NOMO-1 treated with dmso at 0.1 percent for 144 hours (cell line): ENCODE results near the gene TGFB1I1.
"Not testable (repeated sequence)": the region's sequence is repeated elsewhere in the genome, so short reads cannot be mapped to it uniquely, and the experiment has no call there.

ENCODE experiments used
- DNase-seq: peaks from one replicate; lab custom pipeline; 2025; ENCODE audit not compliant: unreplicated experiment; lab: John Stamatoyannopoulos, UW

The TGFB1I1 gene

DNA sequence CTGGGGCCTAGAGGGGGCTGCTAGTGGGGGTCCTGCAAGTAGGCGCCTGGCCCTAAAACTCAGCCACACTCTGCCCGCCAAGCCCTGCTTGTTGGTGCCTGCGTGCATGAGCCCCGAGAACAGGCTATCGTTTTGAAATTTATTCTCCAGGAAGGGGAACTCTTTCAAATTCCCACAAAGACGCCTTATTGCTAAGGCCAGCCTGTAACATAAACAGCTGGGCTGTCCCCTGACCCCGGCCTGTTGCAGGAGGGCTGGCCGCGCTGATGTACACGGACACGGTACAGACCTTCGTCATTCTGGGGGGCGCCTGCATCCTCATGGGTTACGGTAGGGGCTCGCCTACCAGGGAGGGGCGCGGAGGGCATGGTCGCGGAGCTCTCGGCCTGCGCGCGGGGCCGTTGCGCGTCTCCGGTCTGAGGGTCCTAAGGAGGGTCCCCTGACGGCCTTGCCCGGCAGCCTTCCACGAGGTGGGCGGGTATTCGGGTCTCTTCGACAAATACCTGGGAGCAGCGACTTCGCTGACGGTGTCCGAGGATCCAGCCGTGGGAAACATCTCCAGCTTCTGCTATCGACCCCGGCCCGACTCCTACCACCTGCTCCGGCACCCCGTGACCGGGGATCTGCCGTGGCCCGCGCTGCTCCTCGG lies 15.2 kb downstream of the TGFB1I1 start:
- no peak for DNase-seq

- peak; percentile 46 for DNase-seq
These were observed 15.9 kb downstream of the TGFB1I1 start for GRCh38 chr16:31487720-31488467.

- no peak for DNase-seq
These were observed 16.7 kb downstream of the TGFB1I1 start for GRCh38 chr16:31488468-31489297.

- no peak for DNase-seq
These were observed 17.3 kb downstream of the TGFB1I1 start for GRCh38 chr16:31489298-31489564.

- DNase-seq = no peak
These were observed 17.9 kb downstream of the TGFB1I1 start for GRCh38 chr16:31489616-31490584.

- DNase-seq = no peak
These were observed 19.9 kb downstream of the TGFB1I1 start for GRCh38 chr16:31491778-31492418.

DNA sequence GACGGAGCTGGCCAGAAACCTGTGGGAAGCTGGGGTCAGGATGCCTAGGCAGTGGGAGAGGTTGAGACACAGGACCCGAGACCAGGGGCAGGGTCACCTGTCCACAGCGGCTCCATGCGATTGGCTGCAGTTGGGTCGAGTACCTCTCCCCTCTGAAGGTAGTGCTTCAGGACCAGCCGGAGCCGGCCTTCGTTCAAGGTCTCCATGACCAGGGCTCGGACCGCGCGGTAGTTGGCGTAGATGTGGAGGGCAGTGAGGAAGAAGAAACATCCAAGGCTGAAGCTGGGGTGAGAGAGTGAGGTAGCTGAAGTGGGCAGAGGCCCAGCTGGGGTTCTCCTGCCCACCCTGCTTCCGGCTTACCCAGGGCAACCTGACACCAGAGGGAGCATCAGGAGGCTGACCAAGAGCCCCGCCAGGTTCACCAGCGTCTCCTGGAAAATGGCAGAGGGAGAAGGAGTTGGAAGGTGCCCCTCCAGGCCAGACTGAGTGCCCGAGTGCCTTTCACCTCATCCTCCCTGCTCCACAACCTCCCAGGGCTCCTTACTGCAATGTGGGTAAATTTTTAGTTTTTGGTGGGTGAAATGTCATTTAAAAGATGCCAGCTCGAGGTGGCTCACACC lies 21.7 kb downstream of the TGFB1I1 start:
- DNase-seq = no peak

DNA sequence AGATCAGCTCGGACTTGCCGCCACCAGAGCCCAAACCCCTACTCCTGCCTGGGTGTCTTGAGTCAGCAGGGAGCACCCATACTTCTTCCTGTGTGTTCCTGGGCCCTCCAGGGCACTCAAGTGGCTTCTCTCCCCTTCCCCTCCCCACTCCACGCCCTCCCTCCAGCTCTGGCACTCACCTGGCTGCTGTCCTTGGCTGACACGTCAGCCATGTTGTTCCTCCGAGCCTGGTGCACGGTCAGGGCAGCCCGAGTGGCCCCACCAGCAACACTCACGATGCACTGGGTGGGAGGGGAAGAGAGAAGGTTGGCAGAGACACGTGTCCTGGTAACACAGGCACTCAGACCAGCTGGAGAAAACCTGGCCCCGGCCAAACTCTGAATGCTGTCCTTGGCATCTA lies 24.7 kb downstream of the TGFB1I1 start:
- DNase-seq = no peak

GRCh38 chr16:31498493-31498892 lies 26.5 kb downstream of the TGFB1I1 start:
- no peak for DNase-seq

DNA sequence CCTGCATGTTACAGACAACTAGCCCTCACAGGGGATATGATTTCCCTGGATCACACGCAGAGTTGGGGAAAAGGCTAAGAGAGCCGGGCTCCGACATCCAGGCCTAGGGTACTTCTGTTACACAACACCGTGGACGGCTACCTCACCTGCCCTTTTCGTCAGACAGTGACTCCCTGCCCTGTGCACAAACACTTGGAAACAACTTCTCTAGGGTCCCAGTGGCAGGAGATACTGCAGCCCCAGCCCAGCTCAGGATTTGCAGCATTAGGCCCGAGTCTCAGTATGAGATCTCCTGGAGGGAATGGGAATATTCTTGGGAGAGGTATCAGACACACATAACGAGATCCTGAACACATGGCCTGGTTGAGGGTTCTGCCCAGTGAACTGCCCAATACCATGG lies 28.0 kb downstream of the TGFB1I1 start:
- no peak for DNase-seq

DNA sequence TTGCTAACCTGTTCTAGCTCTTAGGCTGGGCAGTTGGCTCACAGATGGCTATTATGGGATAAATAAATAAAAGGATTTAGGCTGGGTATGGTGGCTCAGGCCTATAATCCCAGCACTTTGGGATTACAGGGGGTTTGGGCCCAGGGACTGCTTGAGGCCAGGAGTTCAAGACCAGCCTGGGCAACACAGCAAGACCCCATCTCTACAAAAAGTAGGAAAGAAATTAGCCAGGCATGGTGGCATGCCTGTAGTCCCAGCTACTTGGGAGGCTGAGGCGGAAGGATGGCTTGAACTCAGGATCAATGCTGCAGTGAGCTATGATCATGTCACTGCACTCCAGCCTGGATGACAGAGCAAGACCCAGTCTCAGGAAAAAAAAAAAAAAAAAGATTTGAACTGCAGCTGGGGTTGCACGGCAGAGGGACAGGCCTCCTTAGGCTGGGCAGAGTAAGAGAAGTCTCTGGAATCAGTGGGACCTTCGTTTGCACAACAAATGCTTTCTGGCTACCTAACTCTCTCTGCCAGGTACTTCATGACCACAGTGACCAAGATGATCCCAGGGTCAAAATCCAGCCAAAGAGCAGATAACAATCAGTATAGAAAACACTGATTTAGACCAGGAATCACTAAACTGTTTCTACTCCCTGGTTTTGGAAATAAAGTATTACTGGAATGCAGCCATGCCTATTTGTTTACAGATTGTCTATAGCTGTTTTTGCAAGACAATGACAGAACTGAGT lies 29.4 kb downstream of the TGFB1I1 start:
- DNase-seq = no peak

- DNase-seq = no peak
These were observed 30.0 kb downstream of the TGFB1I1 start for GRCh38 chr16:31501966-31502348.

DNA sequence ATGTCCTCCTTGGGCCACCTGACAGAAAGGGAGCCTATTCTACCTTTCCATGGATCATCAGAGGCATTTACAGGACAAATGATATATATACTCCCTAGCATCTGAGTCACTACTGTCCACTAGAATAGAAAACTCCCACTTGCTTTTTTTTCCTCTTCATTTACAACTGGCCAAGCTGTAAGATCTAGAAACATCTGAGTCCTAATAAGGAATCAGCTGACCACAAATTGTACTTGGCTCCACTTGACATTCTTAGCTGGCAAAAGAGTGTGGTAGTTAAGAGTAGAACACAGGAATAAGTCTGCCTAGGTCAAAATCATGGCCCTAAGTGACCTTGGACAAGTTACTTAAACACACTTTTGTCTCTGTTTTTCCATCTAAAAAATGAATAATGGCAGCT lies 31.0 kb downstream of the TGFB1I1 start:
- DNase-seq = no peak

DNA sequence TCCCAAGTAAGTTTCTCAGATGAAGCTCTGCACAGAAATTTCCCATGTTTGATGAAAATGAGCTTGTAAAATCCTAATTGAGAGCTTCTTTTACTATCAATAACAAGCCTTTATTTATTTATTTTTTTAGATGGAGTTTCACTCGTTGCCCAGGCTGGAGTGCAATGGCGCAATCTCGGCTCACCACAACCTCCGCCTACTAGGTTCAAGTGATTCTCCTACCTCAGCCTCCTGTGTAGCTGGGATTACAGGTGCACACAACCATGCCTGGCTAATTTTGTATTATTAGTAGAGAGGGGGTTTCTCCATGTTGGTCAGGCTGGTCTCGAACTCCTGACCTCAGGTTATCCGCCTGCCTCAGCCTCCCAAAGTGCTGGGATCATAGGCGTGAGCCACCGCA lies 31.6 kb downstream of the TGFB1I1 start:
- not testable (repeated sequence) for DNase-seq

DNA sequence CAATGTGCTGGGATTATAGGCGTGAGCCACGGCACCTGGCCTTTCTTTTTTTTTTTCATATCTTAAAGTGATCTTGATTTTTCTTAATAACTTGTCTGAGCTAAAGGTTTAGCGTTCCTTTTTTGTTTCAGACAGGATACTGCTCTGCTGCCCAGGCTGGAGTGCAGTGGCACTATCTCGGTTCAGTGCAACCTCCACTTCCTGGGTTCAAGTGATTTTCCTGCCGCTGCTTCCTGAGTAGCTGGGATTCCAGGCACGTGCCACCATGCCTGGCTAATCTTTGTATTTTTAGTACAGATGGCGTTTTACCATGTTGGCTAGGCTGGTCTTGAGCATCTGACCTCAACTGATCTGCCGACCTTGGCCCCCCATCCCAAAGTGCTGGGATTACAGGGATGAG lies 32.2 kb downstream of the TGFB1I1 start:
- DNase-seq = no peak

DNA sequence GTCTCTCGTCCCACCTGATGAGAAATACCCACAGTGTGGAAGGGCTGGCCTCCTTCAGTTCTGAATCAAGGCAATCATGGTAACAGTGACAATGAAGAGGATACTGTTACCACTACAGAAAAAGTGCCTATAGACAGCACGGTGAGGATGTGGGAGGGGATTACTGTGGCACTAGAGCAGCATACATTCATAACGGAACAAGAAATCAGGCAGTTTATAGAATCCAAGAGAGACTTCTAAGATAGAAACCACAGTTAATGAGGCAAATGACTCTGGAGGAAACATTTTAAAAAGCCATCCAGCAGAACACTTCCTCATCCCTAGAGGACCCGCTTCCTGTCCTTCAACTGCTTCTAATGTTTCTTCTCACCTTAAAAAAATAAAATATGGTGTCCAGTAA lies 33.5 kb downstream of the TGFB1I1 start:
- DNase-seq = no peak

- no peak for DNase-seq
These were observed 35.6 kb downstream of the TGFB1I1 start for GRCh38 chr16:31507617-31507928.

- DNase-seq = peak; percentile 81
These were observed 36.2 kb downstream of the TGFB1I1 start, which contains the start of gene RUSF1 for GRCh38 chr16:31507929-31508705. Gene RUSF1, minus strand, starts transcription at chr16:31508391. Its CDS starts 18 bp downstream, at chr16:31508373.
